ENCODE results near the gene COL24A1.

DNA sequence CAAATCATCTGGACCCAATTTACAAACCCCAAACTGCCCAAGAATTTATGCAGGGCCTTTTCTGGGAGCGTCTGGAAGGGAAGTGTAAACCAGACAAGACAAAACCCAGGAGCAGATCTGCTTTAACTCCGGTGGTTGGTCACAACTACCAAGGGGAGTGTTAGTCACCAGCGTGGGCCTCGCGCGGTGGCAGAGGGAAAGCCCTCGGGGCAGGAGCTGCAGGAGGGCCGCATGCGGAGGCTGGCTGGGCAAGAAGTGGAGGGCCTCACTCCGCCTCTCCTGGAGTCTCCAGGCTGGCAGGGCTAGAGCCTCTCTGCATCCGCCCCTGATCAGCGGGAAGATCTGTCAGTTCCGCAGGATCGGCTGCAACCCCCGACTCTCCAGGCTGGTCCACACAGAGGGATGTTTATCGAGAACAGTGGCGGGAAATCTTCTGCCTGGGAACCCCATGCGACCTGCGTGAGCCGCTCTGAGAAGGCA is 2.0 kb downstream of the COL24A1 start:
- TF ChIP-seq POLR2AphosphoS5 (IDR thresholded peaks at IDR 0.05; ENCODE audit: borderline replicate concordance, low read depth, low read length) (no peak), EZH2 (IDR thresholded peaks at IDR 0.05) (no peak)
